ENCODE results near the gene CNTN4.

CNTN4 gene

GRCh38 chr3:2262204-2262603, 163.5 kb downstream of the CNTN4 start:
- Histone ChIP-seq H3K9me3 (ENCODE audit: low read length) (no peaks in the 10 kb centered on the region), H4K20me1 (ENCODE audit: insufficient read depth, low read length) (no peaks in the 10 kb centered on the region), H3F3A (ENCODE audit: insufficient read depth, low read length) (no peaks in the 10 kb centered on the region), H3K36me3 (ENCODE audit: insufficient read depth, low read length) (no peaks in the 10 kb centered on the region), H3K4me2 (ENCODE audit: low read length) (no peak overlapping the region), H3K79me2 (ENCODE audit: insufficient read depth, low read length) (no peaks in the 10 kb centered on the region), H2AFZ (ENCODE audit: low read length) (no peak overlapping the region), H3K9ac (ENCODE audit: low read length) (no peak overlapping the region), H3K4me1 (ENCODE audit: insufficient read depth, low read length, severe bottlenecking) (no peaks in the 10 kb centered on the region), H3K9me2 (ENCODE audit: low read depth, low read length) (no peaks in the 10 kb centered on the region), H3K27me3 (ENCODE audit: insufficient read depth, low read length) (no peaks in the 10 kb centered on the region), H3K4me3 (ENCODE audit: low read depth, low read length, poor library complexity, severe bottlenecking) (no peak overlapping the region), H3K27ac (ENCODE audit: low read depth, low read length, poor library complexity, severe bottlenecking) (no peak overlapping the region)
- TF ChIP-seq EZH2 (IDR thresholded peaks at IDR 0.05; ENCODE audit: borderline replicate concordance, low read length) (no peak), CTCF (IDR thresholded peaks at IDR 0.05; ENCODE audit: low read length) (no peak)

- Histone ChIP-seq H3K9me2 (ENCODE audit: low read depth, low read length) (no peaks in the 10 kb centered on the region), H3K79me2 (ENCODE audit: insufficient read depth, low read length) (no peaks in the 10 kb centered on the region), H3K36me3 (ENCODE audit: insufficient read depth, low read length) (no peaks in the 10 kb centered on the region), H3K4me2 (ENCODE audit: low read length) (no peak overlapping the region), H3K4me1 (ENCODE audit: insufficient read depth, low read length, severe bottlenecking) (no peaks in the 10 kb centered on the region), H4K20me1 (ENCODE audit: insufficient read depth, low read length) (no peaks in the 10 kb centered on the region), H3F3A (ENCODE audit: insufficient read depth, low read length) (no peaks in the 10 kb centered on the region), H2AFZ (ENCODE audit: low read length) (no peak overlapping the region), H3K27me3 (ENCODE audit: insufficient read depth, low read length) (no peaks in the 10 kb centered on the region), H3K9me3 (ENCODE audit: low read length) (no peaks in the 10 kb centered on the region), H3K9ac (ENCODE audit: low read length) (no peak overlapping the region), H3K4me3 (ENCODE audit: low read depth, low read length, poor library complexity, severe bottlenecking) (no peak overlapping the region), H3K27ac (ENCODE audit: low read depth, low read length, poor library complexity, severe bottlenecking) (no peak overlapping the region)
- no peak for TF ChIP-seq EZH2 (IDR thresholded peaks at IDR 0.05; ENCODE audit: borderline replicate concordance, low read length)
- no peak for TF ChIP-seq CTCF (IDR thresholded peaks at IDR 0.05; ENCODE audit: low read length)
Observed at GRCh38 chr3:2266606-2267005, 167.9 kb downstream of the CNTN4 start.

GRCh38 chr3:2268779-2269178, 170.1 kb downstream of the CNTN4 start:
- Histone ChIP-seq H3K27me3 (ENCODE audit: insufficient read depth, low read length) (no peaks in the 10 kb centered on the region), H3K36me3 (ENCODE audit: insufficient read depth, low read length) (no peaks in the 10 kb centered on the region), H3K4me3 (ENCODE audit: low read depth, low read length, poor library complexity, severe bottlenecking) (no peak overlapping the region), H3K79me2 (ENCODE audit: insufficient read depth, low read length) (no peaks in the 10 kb centered on the region), H3K9me3 (ENCODE audit: low read length) (no peaks in the 10 kb centered on the region), H3K4me2 (ENCODE audit: low read length) (no peak overlapping the region), H3K9me2 (ENCODE audit: low read depth, low read length) (no peaks in the 10 kb centered on the region), H4K20me1 (ENCODE audit: insufficient read depth, low read length) (no peaks in the 10 kb centered on the region), H3K9ac (ENCODE audit: low read length) (no peak overlapping the region), H3F3A (ENCODE audit: insufficient read depth, low read length) (no peaks in the 10 kb centered on the region), H3K4me1 (ENCODE audit: insufficient read depth, low read length, severe bottlenecking) (no peaks in the 10 kb centered on the region), H3K27ac (ENCODE audit: low read depth, low read length, poor library complexity, severe bottlenecking) (no peak overlapping the region), H2AFZ (ENCODE audit: low read length) (no peak overlapping the region)
- TF ChIP-seq CTCF (IDR thresholded peaks at IDR 0.05; ENCODE audit: low read length) (no peak), EZH2 (IDR thresholded peaks at IDR 0.05; ENCODE audit: borderline replicate concordance, low read length) (no peak)
